DOHH2 (cell line): ENCODE measurements around the gene SYNPO2.
A peak's percentile ranks its signal among the peaks of the same experiment; 100 is the strongest.

Experiments
- EZH2phosphoT487 ChIP-seq: fragments of 200-600 bp; sonication (generic); IDR thresholded peaks from 2 replicates; pipeline ENCODE4 v1.6.1; 2017; ENCODE audit warnings: borderline replicate concordance, mild to moderate bottlenecking, antibody characterized with exemption, low read length, moderate library complexity, mixed read lengths
- TF ChIP-seq, protein P1 (sequence below): fragments of 200-600 bp; sonication (generic); IDR thresholded peaks from one replicate; pipeline ENCODE4 v1.5.1; 2014; ENCODE audit warnings: antibody characterized with exemption, mild to moderate bottlenecking, low read depth, low read length; ENCODE audit not compliant: poor library complexity, severe bottlenecking

DNA sequence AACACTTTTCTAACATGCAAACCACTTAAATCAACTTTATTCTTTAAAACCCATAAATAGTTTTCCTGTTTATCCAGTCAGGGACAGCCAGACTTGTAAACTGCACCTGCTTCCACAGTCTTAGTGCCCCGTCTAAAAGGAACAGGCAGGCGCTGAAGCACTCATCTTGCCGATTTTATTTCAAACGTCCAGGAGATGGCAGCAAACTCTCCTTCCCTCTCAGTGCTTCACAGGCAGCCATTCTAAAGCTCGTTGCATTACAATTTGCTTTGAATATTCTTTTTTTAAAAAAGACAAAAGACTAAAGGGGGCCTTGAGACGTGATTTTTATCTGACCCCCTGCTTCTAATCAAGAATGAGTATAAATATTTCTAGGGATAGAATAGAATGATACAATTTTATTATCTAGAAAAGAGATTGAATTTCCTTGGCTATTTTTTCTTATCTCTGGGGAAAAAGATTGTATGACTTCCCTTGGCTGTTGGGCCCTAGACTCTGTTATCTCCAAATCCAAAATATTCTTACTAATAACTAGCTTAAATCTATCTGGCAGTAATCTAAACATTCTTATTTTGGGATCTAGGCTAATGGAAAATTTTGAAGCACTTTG lies 153.4 kb downstream of the SYNPO2 start:
- TF ChIP-seq, protein P1, sequence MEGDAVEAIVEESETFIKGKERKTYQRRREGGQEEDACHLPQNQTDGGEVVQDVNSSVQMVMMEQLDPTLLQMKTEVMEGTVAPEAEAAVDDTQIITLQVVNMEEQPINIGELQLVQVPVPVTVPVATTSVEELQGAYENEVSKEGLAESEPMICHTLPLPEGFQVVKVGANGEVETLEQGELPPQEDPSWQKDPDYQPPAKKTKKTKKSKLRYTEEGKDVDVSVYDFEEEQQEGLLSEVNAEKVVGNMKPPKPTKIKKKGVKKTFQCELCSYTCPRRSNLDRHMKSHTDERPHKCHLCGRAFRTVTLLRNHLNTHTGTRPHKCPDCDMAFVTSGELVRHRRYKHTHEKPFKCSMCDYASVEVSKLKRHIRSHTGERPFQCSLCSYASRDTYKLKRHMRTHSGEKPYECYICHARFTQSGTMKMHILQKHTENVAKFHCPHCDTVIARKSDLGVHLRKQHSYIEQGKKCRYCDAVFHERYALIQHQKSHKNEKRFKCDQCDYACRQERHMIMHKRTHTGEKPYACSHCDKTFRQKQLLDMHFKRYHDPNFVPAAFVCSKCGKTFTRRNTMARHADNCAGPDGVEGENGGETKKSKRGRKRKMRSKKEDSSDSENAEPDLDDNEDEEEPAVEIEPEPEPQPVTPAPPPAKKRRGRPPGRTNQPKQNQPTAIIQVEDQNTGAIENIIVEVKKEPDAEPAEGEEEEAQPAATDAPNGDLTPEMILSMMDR = peak; percentile 56
- no peak for TF ChIP-seq EZH2phosphoT487
